SJSA1 (cell line): ENCODE measurements around the gene TRPC1. TPM values are rescaled to one million over a fixed set of nuclear protein-coding genes. Genes with fewer than 3 reads are reported as not detected.

Experiments
- total RNA-seq: library from RNA; depleted of rRNA; stranded (reverse); fragments of >200 nt; shearing (Covaris generic); gene quantifications from 2 replicates; pipeline ENCODE4 v1.2.3, GENCODE V29; 2014; rRNA removed

Gene TRPC1
- total RNA-seq, 1 experiment from 2014 or later, result 11.7 TPM

Other genes starting within 250 kb of the TRPC1 start
- 13.3 and 20.4 TPM in 2 replicates for gene ATR, start 145.3 kb upstream of the TRPC1 start, total RNA-seq
- 5.2 and 5.4 TPM in 2 replicates for gene PLS1, start 127.6 kb upstream of the TRPC1 start, total RNA-seq
- 0.26 TPM in 1 of 2 replicates, not detected in the other for gene PCOLCE2, start 165.0 kb downstream of the TRPC1 start, total RNA-seq
- not detected in 2 replicates for gene PAQR9, start 239.6 kb downstream of the TRPC1 start, total RNA-seq